Neural progenitor cell (in vitro differentiated cells): ENCODE results near the gene CHIA. TPM values are rescaled to one million over a fixed set of nuclear protein-coding genes. Genes with fewer than 3 reads are reported as not detected.

Experiments
- DNase-seq: peaks from one replicate; pipeline ENCODE4 v3.0.0-alpha.2; 2016; ENCODE audit warnings: low spot score
- H2AFZ ChIP-seq: fragments of 200-600 bp; sonication (generic); replicated peaks from 2 replicates; pipeline ENCODE4 v1.6.1; 2016; ENCODE audit warnings: antibody characterized with exemption
- H3F3A ChIP-seq: fragments of 200-600 bp; sonication (generic); 2 replicates; pipeline ENCODE4 v1.6.1; 2016; ENCODE audit warnings: antibody characterized with exemption, low read depth
- H3K27ac ChIP-seq: fragments of 200-600 bp; sonication (generic); 2 replicates; pipeline ENCODE4 v1.5.1; 2016; ENCODE audit warnings: mild to moderate bottlenecking
- H3K27me3 ChIP-seq: fragments of 200-600 bp; sonication (generic); 2 replicates; pipeline ENCODE4 v1.6.1; 2016; ENCODE audit warnings: mild to moderate bottlenecking, moderate library complexity
- H3K36me3 ChIP-seq: fragments of 200-600 bp; sonication (generic); 2 replicates; pipeline ENCODE4 v1.5.1; 2016
- H3K4me1 ChIP-seq: fragments of 200-600 bp; sonication (generic); 2 replicates; pipeline ENCODE4 v1.6.1; 2016; ENCODE audit warnings: mixed run types
- H3K4me2 ChIP-seq: fragments of 200-600 bp; sonication (generic); 2 replicates; pipeline ENCODE4 v1.6.1; 2016
- H3K4me3 ChIP-seq: fragments of 200-600 bp; sonication (generic); 2 replicates; pipeline ENCODE4 v1.5.1; 2016
- H3K79me2 ChIP-seq: fragments of 200-600 bp; sonication (generic); 2 replicates; pipeline ENCODE4 v1.6.1; 2016; ENCODE audit warnings: low read depth
- H3K9ac ChIP-seq: fragments of 200-600 bp; sonication (generic); 2 replicates; pipeline ENCODE4 v1.6.1; 2016
- H3K9me3 ChIP-seq: fragments of 200-600 bp; sonication (generic); 2 replicates; pipeline ENCODE4 v1.5.1; 2016; ENCODE audit warnings: low read depth
- H4K20me1 ChIP-seq: fragments of 200-600 bp; sonication (generic); 2 replicates; pipeline ENCODE4 v1.6.1; 2016; ENCODE audit warnings: low read depth
- H3K27ac Mint-ChIP-seq: 3 replicates; pipeline ENCODE4 v1.8.0; 2021; ENCODE audit warnings: mixed read lengths
- H3K27me3 Mint-ChIP-seq: 2 replicates; pipeline ENCODE4 v1.8.0; 2022; ENCODE audit warnings: low read depth, mild to moderate bottlenecking, inconsistent platforms, moderate library complexity, mixed read lengths; ENCODE audit not compliant: insufficient read depth
- H3K36me3 Mint-ChIP-seq: 3 replicates; pipeline ENCODE4 v1.8.0; 2021; ENCODE audit warnings: mixed read lengths
- H3K4me1 Mint-ChIP-seq: 3 replicates; pipeline ENCODE4 v1.8.0; 2021; ENCODE audit warnings: mixed read lengths
- H3K4me3 Mint-ChIP-seq: 3 replicates; pipeline ENCODE4 v1.8.0; 2021; ENCODE audit warnings: mild to moderate bottlenecking, moderate library complexity, mixed read lengths
- H3K9me3 Mint-ChIP-seq: 3 replicates; pipeline ENCODE4 v1.8.0; 2020; ENCODE audit warnings: mixed read lengths
- CTCF ChIP-seq: fragments of 200-600 bp; sonication (generic); IDR thresholded peaks from 2 replicates; pipeline ENCODE4 v1.5.1; 2017; ENCODE audit warnings: antibody characterized with exemption, mild to moderate bottlenecking
- EZH2 ChIP-seq: fragments of 200-600 bp; sonication (generic); IDR thresholded peaks from 2 replicates; pipeline ENCODE4 v1.6.1; 2017; ENCODE audit warnings: antibody characterized with exemption, mild to moderate bottlenecking, moderate library complexity
- EZH2phosphoT487 ChIP-seq: fragments of 200-600 bp; sonication (generic); IDR thresholded peaks from 2 replicates; pipeline ENCODE4 v1.6.1; 2017; ENCODE audit warnings: antibody characterized with exemption
- small RNA-seq: library from RNA; depleted of rRNA; stranded (forward); fragments of <200 nt; gene quantifications from one replicate; pipeline ENCODE3, GENCODE V24; 2015
- total RNA-seq: library from RNA; depleted of rRNA; stranded (reverse); fragments of >200 nt; gene quantifications from 2 replicates; pipeline ENCODE4 v1.2.3, GENCODE V29; 2015; ENCODE audit warnings: low replicate concordance

CHIA gene
- total RNA-seq, 1 donor from 2014 or later: not detected

GRCh38 chr1:111369645-111370044 lies 79.0 kb downstream of the CHIA start:
- Mint-ChIP-seq H3K27ac (no peak overlapping the region), H3K36me3 (no peaks in the 10 kb centered on the region), H3K27me3 (peaks cover 2% of the 10 kb centered on the region), H3K4me1 (no peaks in the 10 kb centered on the region), H3K9me3 (no peaks in the 10 kb centered on the region), H3K4me3 (no peak overlapping the region)
- Histone ChIP-seq H3K4me1 (peaks cover 18% of the 10 kb centered on the region), H3K27me3 (no peaks in the 10 kb centered on the region), H3K9ac (no peak overlapping the region), H3K36me3 (no peaks in the 10 kb centered on the region), H3K79me2 (no peaks in the 10 kb centered on the region), H2AFZ (no peak overlapping the region), H3F3A (no peaks in the 10 kb centered on the region), H3K4me2 (no peak overlapping the region), H3K9me3 (no peaks in the 10 kb centered on the region), H3K27ac (no peak overlapping the region), H4K20me1 (no peaks in the 10 kb centered on the region), H3K4me3 (no peak overlapping the region)
- TF ChIP-seq EZH2 (no peak), CTCF (no peak), EZH2phosphoT487 (no peak)
- DNase-seq: no peak

Small RNAs within 50 kb of the gene (small RNA-seq; reads per million reads assigned to genes)
- not detected for gene AL356387.2

Other genes with a start within 250 kb of the CHIA start
- gene DRAM2, start 150.8 kb upstream of the CHIA start, total RNA-seq: 85.9 and 145 TPM in 2 replicates
- gene CEPT1, start 150.6 kb upstream of the CHIA start, total RNA-seq: 34.6 and 58.9 TPM in 2 replicates
- gene DENND2D, start 90.2 kb upstream of the CHIA start, total RNA-seq: not detected in 2 replicates
- not detected in 2 replicates for gene CHI3L2, start 63.1 kb upstream of the CHIA start, total RNA-seq
- 1.8 and 2.1 TPM in 2 replicates for gene OVGP1, start 136.9 kb downstream of the CHIA start, total RNA-seq
- 55.8 and 73.3 TPM in 2 replicates for gene WDR77, start 158.4 kb downstream of the CHIA start, total RNA-seq
- 273 and 467 TPM in 2 replicates for gene ATP5PB, start 158.6 kb downstream of the CHIA start, total RNA-seq
- gene C1orf162, start 183.1 kb downstream of the CHIA start, total RNA-seq: 0.26 and 0.93 TPM in 2 replicates
- gene ADORA3, start 212.8 kb downstream of the CHIA start, total RNA-seq: not detected in 2 replicates
- gene TMIGD3, start 212.8 kb downstream of the CHIA start, total RNA-seq: not detected in 2 replicates